Smooth muscle cell (in vitro differentiated cells): ENCODE data around the gene SUFU. TPM values are rescaled to one million over a fixed set of nuclear protein-coding genes. Genes with fewer than 3 reads are reported as not detected.

Experiments used
- DNase-seq: peaks from one replicate; lab custom pipeline; 2025; ENCODE audit not compliant: unreplicated experiment; lab: John Stamatoyannopoulos, UW
- H2AFZ ChIP-seq: fragments of 200-600 bp; sonication (generic); 2 replicates; pipeline ENCODE4 v1.6.0; 2016; ENCODE audit warnings: antibody characterized with exemption, low read depth, mild to moderate bottlenecking
- H3F3A ChIP-seq: fragments of 200-600 bp; sonication (generic); 2 replicates; pipeline ENCODE4 v1.6.0; 2017; ENCODE audit warnings: antibody characterized with exemption, low read depth
- H3K27ac ChIP-seq: fragments of 200-600 bp; sonication (generic); 2 replicates; pipeline ENCODE4 v1.5.1; 2016; ENCODE audit warnings: low read depth, mild to moderate bottlenecking
- H3K27me3 ChIP-seq: fragments of 200-600 bp; sonication (generic); 2 replicates; pipeline ENCODE4 v1.6.1; 2016; ENCODE audit warnings: low read depth, mild to moderate bottlenecking
- H3K36me3 ChIP-seq: fragments of 200-600 bp; sonication (generic); 2 replicates; pipeline ENCODE4 v1.5.1; 2016; ENCODE audit warnings: low read depth
- H3K4me1 ChIP-seq: fragments of 200-600 bp; sonication (generic); 2 replicates; pipeline ENCODE4 v1.5.1; 2016; ENCODE audit warnings: low read depth
- H3K4me2 ChIP-seq: fragments of 200-600 bp; sonication (generic); 2 replicates; pipeline ENCODE4 v1.6.0; 2016; ENCODE audit warnings: mild to moderate bottlenecking
- H3K4me3 ChIP-seq: fragments of 200-600 bp; sonication (generic); 2 replicates; pipeline ENCODE4 v1.5.1; 2016; ENCODE audit warnings: mild to moderate bottlenecking
- H3K79me2 ChIP-seq: fragments of 200-600 bp; sonication (generic); 2 replicates; pipeline ENCODE4 v1.6.0; 2016; ENCODE audit warnings: low read depth, mild to moderate bottlenecking
- H3K9ac ChIP-seq: fragments of 200-600 bp; sonication (generic); 2 replicates; pipeline ENCODE4 v1.6.0; 2016; ENCODE audit warnings: low read depth
- H3K9me3 ChIP-seq: fragments of 200-600 bp; sonication (generic); replicated peaks from 2 replicates; pipeline ENCODE4 v1.5.1; 2016; ENCODE audit warnings: low read depth
- H4K20me1 ChIP-seq: fragments of 200-600 bp; sonication (generic); 2 replicates; pipeline ENCODE4 v1.6.0; 2016; ENCODE audit warnings: low read depth
- WGBS: methylation state at CpG from one replicate; pipeline ENCODE4 v1.1.7; 2016; ENCODE audit warnings: low lambda C conversion rate; 5-methylcytosine and 5-hydroxymethylcytosine counted together
- polyA plus RNA-seq: library from polyadenylated mRNA; unstranded; fragments of >200 nt; fragmentation: Nextera tagmentation; extraction: Ambion mirVana; gene quantifications from 2 replicates; pipeline ENCODE4 v1.2.1, GENCODE V29; 2016
- total RNA-seq: library from RNA; depleted of rRNA; stranded (reverse); fragments of >200 nt; gene quantifications from 2 replicates; pipeline ENCODE4 v1.2.3, GENCODE V29; 2014
- TF ChIP-seq, protein P1 (sequence below): fragments of 200-600 bp; sonication (generic); IDR thresholded peaks from 2 replicates; pipeline ENCODE4 v1.5.1; 2017; ENCODE audit warnings: borderline replicate concordance, mild to moderate bottlenecking, antibody characterized with exemption; ENCODE audit not compliant: insufficient read depth, poor library complexity, severe bottlenecking

The SUFU gene
- total and polyA plus RNA-seq, 2 experiments from 2014 or later: 8.5 to 17.2 TPM

DNA sequence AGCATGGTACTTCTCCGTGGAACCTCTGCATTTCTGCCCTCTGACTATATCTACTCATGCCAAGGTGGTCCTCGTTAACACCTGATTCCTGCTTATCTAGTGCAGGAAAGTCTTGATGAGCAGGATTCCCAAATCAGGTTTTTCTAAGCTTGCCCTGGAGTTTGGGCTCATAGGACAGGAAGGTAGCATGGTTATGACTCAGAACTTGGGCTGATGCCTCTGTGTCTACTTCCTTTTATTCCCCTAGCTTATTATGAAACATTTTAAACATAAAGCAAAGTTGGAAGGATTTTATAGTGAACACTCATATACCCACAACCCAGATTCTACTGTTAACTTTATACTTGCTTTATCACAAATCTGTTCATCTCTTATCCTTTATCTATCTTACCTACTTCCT is 5.6 kb downstream of the SUFU start:
- Histone ChIP-seq H3K4me2 (no peak overlapping the region), H3K4me3 (no peak overlapping the region), H3K4me1 (peaks cover 10% of the 10 kb centered on the region), H3K27ac (peak overlapping the region; percentile 27), H3K9ac (no peak overlapping the region), H3K27me3 (no peaks in the 10 kb centered on the region), H3F3A (no peaks in the 10 kb centered on the region), H4K20me1 (peaks cover 73% of the 10 kb centered on the region), H3K36me3 (peaks cover 20% of the 10 kb centered on the region), H3K9me3 (no peaks in the 10 kb centered on the region), H2AFZ (no peak overlapping the region), H3K79me2 (peaks cover 76% of the 10 kb centered on the region)
- TF ChIP-seq, protein P1, sequence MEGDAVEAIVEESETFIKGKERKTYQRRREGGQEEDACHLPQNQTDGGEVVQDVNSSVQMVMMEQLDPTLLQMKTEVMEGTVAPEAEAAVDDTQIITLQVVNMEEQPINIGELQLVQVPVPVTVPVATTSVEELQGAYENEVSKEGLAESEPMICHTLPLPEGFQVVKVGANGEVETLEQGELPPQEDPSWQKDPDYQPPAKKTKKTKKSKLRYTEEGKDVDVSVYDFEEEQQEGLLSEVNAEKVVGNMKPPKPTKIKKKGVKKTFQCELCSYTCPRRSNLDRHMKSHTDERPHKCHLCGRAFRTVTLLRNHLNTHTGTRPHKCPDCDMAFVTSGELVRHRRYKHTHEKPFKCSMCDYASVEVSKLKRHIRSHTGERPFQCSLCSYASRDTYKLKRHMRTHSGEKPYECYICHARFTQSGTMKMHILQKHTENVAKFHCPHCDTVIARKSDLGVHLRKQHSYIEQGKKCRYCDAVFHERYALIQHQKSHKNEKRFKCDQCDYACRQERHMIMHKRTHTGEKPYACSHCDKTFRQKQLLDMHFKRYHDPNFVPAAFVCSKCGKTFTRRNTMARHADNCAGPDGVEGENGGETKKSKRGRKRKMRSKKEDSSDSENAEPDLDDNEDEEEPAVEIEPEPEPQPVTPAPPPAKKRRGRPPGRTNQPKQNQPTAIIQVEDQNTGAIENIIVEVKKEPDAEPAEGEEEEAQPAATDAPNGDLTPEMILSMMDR: no peak
- DNase-seq: no peak
- WGBS: 52% methylated on average over 2 of the region's 2 CpGs

DNA sequence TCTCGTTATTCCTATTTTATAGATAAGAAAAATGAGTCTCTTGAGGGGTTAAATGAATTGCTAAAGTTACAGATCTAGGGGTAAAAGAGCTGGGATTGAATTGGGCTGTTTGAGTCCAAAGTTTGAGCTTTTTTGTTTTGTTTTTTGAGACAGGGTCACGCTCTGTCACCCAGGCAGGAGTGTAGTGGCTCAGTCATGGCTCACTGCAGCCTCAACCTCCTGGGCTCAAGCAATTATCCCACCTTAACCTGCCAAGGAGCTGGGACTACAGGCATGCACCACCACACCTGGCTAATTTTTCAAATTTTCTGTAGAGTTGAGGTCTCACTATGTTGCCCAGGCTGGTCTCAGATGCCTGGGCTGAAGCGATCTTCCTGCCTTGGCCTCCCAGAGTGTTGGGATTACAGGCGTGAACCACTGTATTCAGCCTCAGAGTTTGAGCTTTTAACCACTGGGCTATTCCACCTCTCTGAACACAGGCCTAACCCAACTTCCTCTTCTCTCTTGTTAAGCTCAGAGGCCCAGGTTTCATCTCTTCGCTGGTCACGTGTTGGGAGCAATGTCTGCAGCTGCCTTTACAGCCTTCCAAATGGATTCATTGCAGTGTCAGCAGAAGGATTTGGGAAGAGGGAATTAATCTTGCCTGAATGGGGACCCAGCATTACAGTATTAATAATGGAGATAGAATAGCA is 8.0 kb downstream of the SUFU start:
- Histone ChIP-seq H3K27me3 (no peaks in the 10 kb centered on the region), H3K4me3 (no peak overlapping the region), H3F3A (no peaks in the 10 kb centered on the region), H3K9me3 (no peaks in the 10 kb centered on the region), H3K4me2 (no peak overlapping the region), H3K9ac (no peak overlapping the region), H3K27ac (no peak overlapping the region), H4K20me1 (peaks cover 62% of the 10 kb centered on the region), H3K79me2 (peaks cover 66% of the 10 kb centered on the region), H3K36me3 (peaks cover 20% of the 10 kb centered on the region), H3K4me1 (no peaks in the 10 kb centered on the region), H2AFZ (no peak overlapping the region)
- WGBS: 98% methylated on average over 6 of the region's 6 CpGs
- TF ChIP-seq, protein P1: no peak
- no peak for DNase-seq

GRCh38 chr10:102514487-102515311 is 10.9 kb downstream of the SUFU start:
- Histone ChIP-seq H3K4me3 (no peak overlapping the region), H3K27me3 (no peaks in the 10 kb centered on the region), H3K27ac (no peak overlapping the region), H3K79me2 (peaks cover 41% of the 10 kb centered on the region), H4K20me1 (peaks cover 60% of the 10 kb centered on the region), H3K4me1 (peaks cover 6% of the 10 kb centered on the region), H3F3A (no peaks in the 10 kb centered on the region), H3K4me2 (no peak overlapping the region), H3K9ac (no peak overlapping the region), H2AFZ (no peak overlapping the region), H3K36me3 (peaks cover 17% of the 10 kb centered on the region), H3K9me3 (no peaks in the 10 kb centered on the region)
- TF ChIP-seq, protein P1: no peak
- WGBS: 95% methylated on average over 12 of the region's 12 CpGs
- no peak for DNase-seq
